HCT116 (cell line): Measurements from ENCODE around the gene SLC34A3. TPM values are rescaled to one million over a fixed set of nuclear protein-coding genes. Genes with fewer than 3 reads are reported as not detected.

Experiments used
- ATAC-seq: fragments of 200-7000 bp; cut with Tn5 transposase; 2 replicates; pipeline ENCODE4 v1.9.1; 2020; ENCODE audit warnings: mild to moderate bottlenecking, moderate library complexity
- BruUV-seq: library from RNA; stranded (reverse); fragments of 400-500 nt; replicated peaks from 2 replicates; lab custom pipeline; 2021; lab: Mats Ljungman, UMichigan
- CTCF ChIA-PET: fragments of 300-600 bp; sonication (Branson Sonifier 250); formaldehyde crosslinking; loops from one replicate; lab custom pipeline; 2021; ENCODE audit warnings: antibody characterized with exemption; lab: Charles Lee
- POLR2A ChIA-PET: fragments of 300-600, 350-600 bp; sonication (Branson Sonifier 250); formaldehyde crosslinking; loops from one replicate; lab custom pipeline; 2021; ENCODE audit warnings: antibody characterized with exemption; lab: Charles Lee
- RAD21 ChIA-PET, 2 experiments: fragments of 300-600 bp; sonication (Branson Sonifier 250); formaldehyde crosslinking; loops; one replicate each; lab custom pipeline; 2023; ENCODE audit warnings: low total read pairs in 2 of 2; ENCODE audit not compliant: uncharacterized antibody in 2 of 2, unreplicated experiment in 2 of 2, low non-redundant PET in 1 of 2; lab: Charles Lee
- DNase-seq: peaks from one replicate; pipeline ENCODE4 v3.0.0-alpha.2; 2010; ENCODE audit warnings: low read depth, low spot score
- H2AFZ ChIP-seq: fragments of 200-600 bp; shearing (Covaris generic), sonication (generic); 2 replicates; pipeline ENCODE4 v1.6.1; 2017; ENCODE audit warnings: low read depth, mixed run types, mixed read lengths, antibody characterized with exemption, low read length; ENCODE audit not compliant: poor library complexity, severe bottlenecking
- H3K27ac ChIP-seq: 2 replicates; pipeline ENCODE4 v1.5.1; 2012; ENCODE audit warnings: low read depth, low read length
- H3K27me3 ChIP-seq: fragments of 200-600 bp; sonication (generic); 2 replicates; pipeline ENCODE4 v1.6.1; 2016; ENCODE audit warnings: mixed run types, low read length, mixed read lengths; ENCODE audit not compliant: insufficient read depth
- H3K36me3 ChIP-seq, 2 experiments: fragments of 200-500 bp in 1 of 2; fragments of 200-600 bp in 1 of 2; sonication (Bioruptor generic) in 1 of 2; sonication (generic) in 1 of 2; 2 replicates each; pipeline versions ENCODE4 v1.5.1 to v1.6.1; 2014 to 2016; ENCODE audit warnings: low read length in 2 of 2, inconsistent platforms in 1 of 2, mixed read lengths in 1 of 2, mixed run types in 1 of 2; ENCODE audit not compliant: insufficient read depth in 2 of 2, control insufficient read depth in 1 of 2
- H3K4me1 ChIP-seq, 2 experiments: fragments of 200-600 bp in 1 of 2; sonication (generic) in 1 of 2; 2 replicates each; pipeline versions ENCODE4 v1.5.1 to v1.6.1; 2012 to 2017; ENCODE audit warnings: low read length in 2 of 2, inconsistent platforms in 1 of 2, mild to moderate bottlenecking in 1 of 2, mixed read lengths in 1 of 2, mixed run types in 1 of 2, moderate library complexity in 1 of 2; ENCODE audit not compliant: insufficient read depth in 2 of 2, control insufficient read depth in 1 of 2
- H3K4me2 ChIP-seq: fragments of 200-600 bp; sonication (generic); 2 replicates; pipeline ENCODE4 v1.6.1; 2017; ENCODE audit warnings: mixed run types, low read length, mixed read lengths
- H3K4me3 ChIP-seq, 2 experiments: fragments of 200-600 bp in 1 of 2; sonication (generic) in 1 of 2; replicated peaks in 1 of 2; 2 replicates each; pipeline ENCODE4 v1.5.1; 2011 to 2016; ENCODE audit warnings: low read length in 2 of 2, control low read depth in 1 of 2, low read depth in 1 of 2, mild to moderate bottlenecking in 1 of 2, mixed read lengths in 1 of 2, mixed run types in 1 of 2
- H3K79me2 ChIP-seq: fragments of 200-600 bp; sonication (generic); 2 replicates; pipeline ENCODE4 v1.6.1; 2017; ENCODE audit warnings: mild to moderate bottlenecking, mixed run types, low read length, moderate library complexity, mixed read lengths; ENCODE audit not compliant: insufficient read depth
- H3K9ac ChIP-seq: fragments of 200-600 bp; sonication (generic); 2 replicates; pipeline ENCODE4 v1.6.1; 2016; ENCODE audit warnings: low read length, mixed read lengths
- H3K9me2 ChIP-seq: fragments of 200-600 bp; sonication (generic), shearing (Covaris generic); 2 replicates; pipeline ENCODE4 v1.6.1; 2017; ENCODE audit warnings: mixed run types, mild to moderate bottlenecking, moderate library complexity; ENCODE audit not compliant: insufficient read depth
- H3K9me3 ChIP-seq, 2 experiments: fragments of 200-500 bp in 1 of 2; fragments of 200-600 bp in 1 of 2; sonication (Bioruptor generic) in 1 of 2; sonication (generic) in 1 of 2; 2 replicates each; pipeline ENCODE4 v1.6.1; 2014 to 2017; ENCODE audit warnings: low read length in 2 of 2, mixed read lengths in 2 of 2, inconsistent platforms in 1 of 2, low read depth in 1 of 2, mild to moderate bottlenecking in 1 of 2, mixed run types in 1 of 2, moderate library complexity in 1 of 2; ENCODE audit not compliant: control insufficient read depth in 1 of 2, insufficient read depth in 1 of 2
- H4K20me1 ChIP-seq: fragments of 200-600 bp; sonication (generic), shearing (Covaris generic); 2 replicates; pipeline ENCODE4 v1.6.1; 2017; ENCODE audit warnings: mixed run types, mild to moderate bottlenecking, moderate library complexity; ENCODE audit not compliant: insufficient read depth
- CEBPB ChIP-seq: IDR thresholded peaks from 2 replicates; pipeline ENCODE4 v1.6.1; 2012; ENCODE audit warnings: low read depth
- EZH2 ChIP-seq: fragments of 200-600 bp; sonication (generic); IDR thresholded peaks from 2 replicates; pipeline ENCODE4 v1.6.1; 2017; ENCODE audit warnings: antibody characterized with exemption, mixed run types
- POLR2A ChIP-seq: IDR thresholded peaks from 2 replicates; pipeline ENCODE4 v1.7.0; 2011; ENCODE audit warnings: borderline replicate concordance; ENCODE audit not compliant: insufficient read depth, insufficient read length; ENCODE audit errors: extremely low read depth
- POLR2AphosphoS5 ChIP-seq: IDR thresholded peaks from 2 replicates; pipeline ENCODE4 v1.6.1; 2011; ENCODE audit warnings: mild to moderate bottlenecking, low read depth, low read length, moderate library complexity
- SIN3A ChIP-seq: IDR thresholded peaks from 2 replicates; pipeline ENCODE4 v1.6.1; 2012; ENCODE audit warnings: low read depth
- SP1 ChIP-seq: IDR thresholded peaks from 2 replicates; pipeline ENCODE4 v1.6.1; 2012; ENCODE audit warnings: low read depth
- TCF7L2 ChIP-seq: IDR thresholded peaks from 2 replicates; pipeline ENCODE4 v1.7.0; 2011; ENCODE audit warnings: borderline replicate concordance, inconsistent platforms; ENCODE audit not compliant: insufficient read depth, insufficient read length; ENCODE audit errors: extremely low read depth
- YY1 ChIP-seq: IDR thresholded peaks from 2 replicates; pipeline ENCODE4 v1.6.1; 2011; ENCODE audit warnings: low read length, low read depth, moderate library complexity, mild to moderate bottlenecking; ENCODE audit not compliant: insufficient replicate concordance; ENCODE audit errors: extremely low read depth
- ZNF274 ChIP-seq: fragments of 200-500 bp; sonication (Bioruptor generic); IDR thresholded peaks from 2 replicates; pipeline ENCODE4 v1.6.1; 2014; ENCODE audit warnings: mild to moderate bottlenecking, low read depth, low read length, inconsistent platforms
- intact Hi-C: fragments of 100-400 bp; cut with micrococcal nuclease; formaldehyde crosslinking; loops from 2 replicates; pipeline ENCODE4 v1.10.0; 2022
- total RNA-seq: library from RNA; stranded (reverse); gene quantifications from one replicate; pipeline ENCODE4 v1.2.1, GENCODE V29; 2021; ENCODE audit not compliant: unreplicated experiment
- TF ChIP-seq, protein P1 (sequence below): IDR thresholded peaks from 2 replicates; pipeline ENCODE4 v1.6.1; 2012
- TF ChIP-seq, protein P2 (sequence below): IDR thresholded peaks from 2 replicates; pipeline ENCODE4 v1.6.1; 2011; ENCODE audit warnings: mild to moderate bottlenecking, low read length, moderate library complexity; ENCODE audit not compliant: insufficient replicate concordance; ENCODE audit errors: extremely low read depth
- TF ChIP-seq, protein P3 (sequence below): IDR thresholded peaks from 2 replicates; pipeline ENCODE4 v1.6.1; 2012

Gene SLC34A3
- total RNA-seq, 1 experiment from 2014 or later: 0.15 TPM

DNA sequence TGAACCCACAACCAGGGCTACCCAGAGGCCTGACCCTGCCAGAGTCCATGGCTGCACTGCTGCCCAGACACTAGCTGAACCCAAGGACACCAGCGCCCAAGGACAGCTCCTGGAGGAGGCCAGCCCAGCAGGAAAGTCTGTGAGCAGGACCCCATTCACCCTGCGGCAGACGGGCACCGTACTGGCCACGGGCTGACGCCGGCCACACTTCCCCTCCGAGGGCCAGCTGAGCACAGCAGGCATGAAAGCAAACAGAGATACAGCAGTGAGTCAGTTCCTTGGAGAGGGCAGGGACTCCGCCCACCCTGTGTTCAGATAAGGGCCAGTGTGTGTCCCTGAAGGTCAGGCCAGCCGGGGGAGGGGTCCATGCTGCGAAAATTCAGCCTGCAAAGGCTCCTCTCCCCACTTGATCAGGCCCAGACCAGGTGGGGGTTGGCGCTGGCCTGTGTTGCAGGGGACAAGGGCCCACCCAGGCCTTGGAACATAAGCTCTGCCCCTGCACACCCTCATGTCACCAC is 11.9 kb upstream of the SLC34A3 start:
- POLR2A ChIA-PET: interaction anchor here (0.6 to 1.2 kb wide), 4 partner anchors 9 to 105 kb away, joined by 3 to 7 read pairs (median 3); partner anchors contain the start of genes RNF224, TPRN and TUBB4B
- RAD21 ChIA-PET: interaction anchor here in 1 of 2 experiments (0.7 kb wide), 1 partner anchor 20 kb away, joined by 4 read pairs; no protein-coding TSS in a partner anchor
- Histone ChIP-seq H3K4me3 (0 out of 4 replicates have a peak overlapping the region, but pooled peaks of 1 of the 2 experiments have one; percentile 16), H3K4me1 (peaks cover 28 to 59% of the 10 kb centered on the region in 2 experiments), H3K27ac (peak overlapping the region; percentile 94), H3K9me3 (no peaks in the 10 kb centered on the region), H3K36me3 (no peaks in the 10 kb centered on the region), H4K20me1 (no peaks in the 10 kb centered on the region), H3K9me2 (no peaks in the 10 kb centered on the region), H3K9ac (peak overlapping the region; percentile 46), H3K4me2 (peak overlapping the region; percentile 77), H3K79me2 (no peaks in the 10 kb centered on the region), H2AFZ (no peak overlapping the region), H3K27me3 (no peaks in the 10 kb centered on the region)
- ATAC-seq (peak; percentile 12; the same call in 1 of the 2 replicates), DNase-seq (no peak)
- no TSS peak for BruUV-seq
- CTCF ChIA-PET: interaction anchor here (1.1 kb wide), 1 partner anchor 68 kb away, joined by 4 read pairs; no protein-coding TSS in a partner anchor
- TF ChIP-seq YY1 (no peak), TCF7L2 (peak; percentile 71), POLR2AphosphoS5 (peak; percentile 44; the same call in 1 of the 2 replicates), ZNF274 (no peak), CEBPB (no peak), SP1 (no peak), EZH2 (no peak), POLR2A (no peak), SIN3A (no peak)
- TF ChIP-seq, protein P1, sequence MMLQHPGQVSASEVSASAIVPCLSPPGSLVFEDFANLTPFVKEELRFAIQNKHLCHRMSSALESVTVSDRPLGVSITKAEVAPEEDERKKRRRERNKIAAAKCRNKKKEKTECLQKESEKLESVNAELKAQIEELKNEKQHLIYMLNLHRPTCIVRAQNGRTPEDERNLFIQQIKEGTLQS: no peak
- TF ChIP-seq, protein P2, sequence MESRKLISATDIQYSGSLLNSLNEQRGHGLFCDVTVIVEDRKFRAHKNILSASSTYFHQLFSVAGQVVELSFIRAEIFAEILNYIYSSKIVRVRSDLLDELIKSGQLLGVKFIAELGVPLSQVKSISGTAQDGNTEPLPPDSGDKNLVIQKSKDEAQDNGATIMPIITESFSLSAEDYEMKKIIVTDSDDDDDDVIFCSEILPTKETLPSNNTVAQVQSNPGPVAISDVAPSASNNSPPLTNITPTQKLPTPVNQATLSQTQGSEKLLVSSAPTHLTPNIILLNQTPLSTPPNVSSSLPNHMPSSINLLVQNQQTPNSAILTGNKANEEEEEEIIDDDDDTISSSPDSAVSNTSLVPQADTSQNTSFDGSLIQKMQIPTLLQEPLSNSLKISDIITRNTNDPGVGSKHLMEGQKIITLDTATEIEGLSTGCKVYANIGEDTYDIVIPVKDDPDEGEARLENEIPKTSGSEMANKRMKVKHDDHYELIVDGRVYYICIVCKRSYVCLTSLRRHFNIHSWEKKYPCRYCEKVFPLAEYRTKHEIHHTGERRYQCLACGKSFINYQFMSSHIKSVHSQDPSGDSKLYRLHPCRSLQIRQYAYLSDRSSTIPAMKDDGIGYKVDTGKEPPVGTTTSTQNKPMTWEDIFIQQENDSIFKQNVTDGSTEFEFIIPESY: no peak
- TF ChIP-seq, protein P3, sequence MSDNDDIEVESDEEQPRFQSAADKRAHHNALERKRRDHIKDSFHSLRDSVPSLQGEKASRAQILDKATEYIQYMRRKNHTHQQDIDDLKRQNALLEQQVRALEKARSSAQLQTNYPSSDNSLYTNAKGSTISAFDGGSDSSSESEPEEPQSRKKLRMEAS: no peak
- intact Hi-C loops: no loop called here
